K562 (cell line): ENCODE measurements around the gene RELA. TPM values are rescaled to one million over a fixed set of nuclear protein-coding genes. Genes with fewer than 3 reads are reported as not detected.
A peak's percentile ranks its signal among the peaks of the same experiment; 100 is the strongest.

Experiments used
- ATF1 ChIP-seq, 2 experiments: fragments of 450-650 bp in 1 of 2; IDR thresholded peaks; 2 replicates each; pipeline ENCODE4 v1.6.1; 2016; ENCODE audit warnings: missing compliant biosample characterization in 1 of 2, missing genetic modification characterization in 1 of 2
- CREM ChIP-seq: IDR thresholded peaks from 2 replicates; pipeline ENCODE4 v1.6.1; 2014; ENCODE audit warnings: antibody characterized with exemption, low read depth
- DLX4 ChIP-seq: fragments of 250-450 bp; sonication (Bioruptor Pico); IDR thresholded peaks from 2 replicates; pipeline ENCODE4 v1.6.1; 2021; ENCODE audit warnings: mild to moderate bottlenecking
- EP300 ChIP-seq: IDR thresholded peaks from 2 replicates; pipeline ENCODE4 v1.6.1; 2012; ENCODE audit warnings: low read length, improper control_type of control experiment
- GTF2A2 ChIP-seq: IDR thresholded peaks from 2 replicates; pipeline ENCODE4 v1.6.1; 2016; ENCODE audit warnings: mild to moderate bottlenecking, missing genetic modification characterization, missing compliant biosample characterization
- HLTF ChIP-seq: fragments of 450-650 bp; IDR thresholded peaks from 2 replicates; pipeline ENCODE4 v1.6.1; 2016
- HOXB6 ChIP-seq: fragments of 250-450 bp; sonication (Bioruptor Pico); IDR thresholded peaks from 2 replicates; pipeline ENCODE4 v1.5.1; 2022; ENCODE audit warnings: mild to moderate bottlenecking, borderline replicate concordance
- KLF16 ChIP-seq: IDR thresholded peaks from 2 replicates; pipeline ENCODE4 v1.6.1; 2016; ENCODE audit warnings: antibody characterized with exemption
- LEF1 ChIP-seq: fragments of 450-650 bp; IDR thresholded peaks from 2 replicates; pipeline ENCODE4 v1.6.1; 2016; ENCODE audit warnings: mild to moderate bottlenecking
- MAFF ChIP-seq: IDR thresholded peaks from 2 replicates; pipeline ENCODE4 v1.6.1; 2012; ENCODE audit warnings: low read length, improper control_type of control experiment
- PHF20 ChIP-seq: fragments of 450-650 bp; IDR thresholded peaks from 2 replicates; pipeline ENCODE4 v1.6.1; 2018; ENCODE audit not compliant: partially characterized antibody
- POLR2A ChIP-seq: fragments of 450-650 bp; conservative IDR thresholded peaks from 2 replicates; pipeline ENCODE4 v1.6.1; 2016
- RHOXF2B ChIP-seq: fragments of 250-450 bp; sonication (Bioruptor Pico); conservative IDR thresholded peaks from 2 replicates; pipeline ENCODE4 v1.5.1; 2021
- SMAD1 ChIP-seq: fragments of 150-350 bp; IDR thresholded peaks from 2 replicates; pipeline ENCODE4 v1.6.1; 2014; ENCODE audit warnings: low read length, low read depth; ENCODE audit not compliant: partially characterized antibody
- TAF15 ChIP-seq: fragments of 200-400 bp; formaldehyde crosslinking; IDR thresholded peaks from 2 replicates; pipeline ENCODE4 v1.6.1; 2017; ENCODE audit warnings: mild to moderate bottlenecking, low read depth, low read length, moderate library complexity
- TFAP4 ChIP-seq: sonication (generic); formaldehyde crosslinking; IDR thresholded peaks from 2 replicates; pipeline ENCODE4 v1.8.0; 2022; ENCODE audit warnings: missing genetic modification reagents, mild to moderate bottlenecking, moderate library complexity, borderline replicate concordance
- ZKSCAN3 ChIP-seq: fragments of 250-450 bp; sonication (Bioruptor Pico); IDR thresholded peaks from 2 replicates; pipeline ENCODE4 v1.4.0; 2020
- ZNF12 ChIP-seq: sonication (generic); formaldehyde crosslinking; IDR thresholded peaks from 2 replicates; pipeline ENCODE4 v1.4.0; 2020; ENCODE audit warnings: mild to moderate bottlenecking, missing genetic modification reagents
- ZNF431 ChIP-seq: sonication (generic); formaldehyde crosslinking; IDR thresholded peaks from 2 replicates; pipeline ENCODE4 v1.8.0; 2022; ENCODE audit warnings: mild to moderate bottlenecking, missing genetic modification reagents
- polyA plus RNA-seq, 8 experiments: library from polyadenylated mRNA; depleted of rRNA in 4 of 8; stranded (reverse) in 5 of 8; unstranded in 3 of 8; fragments of >200 nt; fragmentation: Nextera tagmentation in 2 of 8; fragmentation: Illumina TruSeq in 1 of 8; extraction: Ambion mirVana in 2 of 8; extraction: Trizol in 1 of 8; gene quantifications; 2 replicates each; pipeline versions ENCODE4 v1.2.1 to v1.2.3, GENCODE V29; 2011 to 2014; ENCODE audit warnings: inconsistent platforms in 1 of 8, missing spikeins in 1 of 8
- total RNA-seq, 7 experiments: library from RNA; depleted of rRNA in 6 of 7; stranded (reverse); fragments of >200 nt in 6 of 7; fragmentation: Illumina TruSeq in 2 of 7; extraction: Trizol in 2 of 7; gene quantifications; 2 replicates each; pipeline versions ENCODE4 v1.2.1 to v1.2.3, GENCODE V29; 2011 to 2021; ENCODE audit warnings: low replicate concordance in 1 of 7
- TF ChIP-seq, protein P1 (sequence below): fragments of 450-650 bp; IDR thresholded peaks from 2 replicates; pipeline ENCODE4 v1.6.1; 2016
- TF ChIP-seq, protein P2 (sequence below): sonication (generic); formaldehyde crosslinking; IDR thresholded peaks from 2 replicates; pipeline ENCODE4 v1.8.0; 2023; ENCODE audit warnings: mild to moderate bottlenecking, missing genetic modification reagents
- TF ChIP-seq, protein P3 (sequence below): fragments of 450-650 bp; conservative IDR thresholded peaks from 2 replicates; pipeline ENCODE4 v1.6.1; 2016; ENCODE audit warnings: missing genetic modification characterization, low read depth, mild to moderate bottlenecking, missing compliant biosample characterization, moderate library complexity
- TF ChIP-seq, protein P4 (sequence below): sonication (generic); formaldehyde crosslinking; IDR thresholded peaks from 2 replicates; pipeline ENCODE4 v1.8.1; 2023; ENCODE audit warnings: mild to moderate bottlenecking, missing genetic modification reagents

RELA gene
- total and polyA plus RNA-seq, 9 of the 15 experiments (the other 6 are each of a cell fraction or from before 2014, with no cell fraction given) = 6.0 to 67.4 (median 20.6) TPM

GRCh38 chr11:65711785-65712632 lies 49.3 kb upstream of the RELA start, which contains the start of gene KAT5 (continued):
- TF ChIP-seq POLR2A = peak; percentile 93
- no peak for TF ChIP-seq DLX4 (CRISPR knock-in tag)
- TF ChIP-seq, protein P1, sequence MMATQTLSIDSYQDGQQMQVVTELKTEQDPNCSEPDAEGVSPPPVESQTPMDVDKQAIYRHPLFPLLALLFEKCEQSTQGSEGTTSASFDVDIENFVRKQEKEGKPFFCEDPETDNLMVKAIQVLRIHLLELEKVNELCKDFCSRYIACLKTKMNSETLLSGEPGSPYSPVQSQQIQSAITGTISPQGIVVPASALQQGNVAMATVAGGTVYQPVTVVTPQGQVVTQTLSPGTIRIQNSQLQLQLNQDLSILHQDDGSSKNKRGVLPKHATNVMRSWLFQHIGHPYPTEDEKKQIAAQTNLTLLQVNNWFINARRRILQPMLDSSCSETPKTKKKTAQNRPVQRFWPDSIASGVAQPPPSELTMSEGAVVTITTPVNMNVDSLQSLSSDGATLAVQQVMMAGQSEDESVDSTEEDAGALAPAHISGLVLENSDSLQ = peak; percentile 98
- TF ChIP-seq PHF20 = peak; percentile 100
- no peak; the same call in 1 of the 2 replicates for TF ChIP-seq ZNF12 (CRISPR knock-in tag)
- peak; percentile 90 for TF ChIP-seq TFAP4 (CRISPR knock-in tag)
- TF ChIP-seq EP300 = 0 out of 2 replicates have a peak, but pooled peaks have one; percentile 34
- peak; percentile 83; the same call in 1 of the 2 replicates for TF ChIP-seq HLTF
- TF ChIP-seq, protein P2, sequence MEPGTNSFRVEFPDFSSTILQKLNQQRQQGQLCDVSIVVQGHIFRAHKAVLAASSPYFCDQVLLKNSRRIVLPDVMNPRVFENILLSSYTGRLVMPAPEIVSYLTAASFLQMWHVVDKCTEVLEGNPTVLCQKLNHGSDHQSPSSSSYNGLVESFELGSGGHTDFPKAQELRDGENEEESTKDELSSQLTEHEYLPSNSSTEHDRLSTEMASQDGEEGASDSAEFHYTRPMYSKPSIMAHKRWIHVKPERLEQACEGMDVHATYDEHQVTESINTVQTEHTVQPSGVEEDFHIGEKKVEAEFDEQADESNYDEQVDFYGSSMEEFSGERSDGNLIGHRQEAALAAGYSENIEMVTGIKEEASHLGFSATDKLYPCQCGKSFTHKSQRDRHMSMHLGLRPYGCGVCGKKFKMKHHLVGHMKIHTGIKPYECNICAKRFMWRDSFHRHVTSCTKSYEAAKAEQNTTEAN (CRISPR knock-in tag) = peak; percentile 78; the same call in 1 of the 2 replicates
- TF ChIP-seq HOXB6 (CRISPR knock-in tag) = no peak
- TF ChIP-seq MAFF = no peak
- no peak for TF ChIP-seq ZKSCAN3
- TF ChIP-seq, protein P3, sequence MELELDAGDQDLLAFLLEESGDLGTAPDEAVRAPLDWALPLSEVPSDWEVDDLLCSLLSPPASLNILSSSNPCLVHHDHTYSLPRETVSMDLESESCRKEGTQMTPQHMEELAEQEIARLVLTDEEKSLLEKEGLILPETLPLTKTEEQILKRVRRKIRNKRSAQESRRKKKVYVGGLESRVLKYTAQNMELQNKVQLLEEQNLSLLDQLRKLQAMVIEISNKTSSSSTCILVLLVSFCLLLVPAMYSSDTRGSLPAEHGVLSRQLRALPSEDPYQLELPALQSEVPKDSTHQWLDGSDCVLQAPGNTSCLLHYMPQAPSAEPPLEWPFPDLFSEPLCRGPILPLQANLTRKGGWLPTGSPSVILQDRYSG (tag) = peak; percentile 90
- TF ChIP-seq KLF16 = peak; percentile 81
- TF ChIP-seq GTF2A2 = no peak
- TF ChIP-seq TAF15 = no peak
- peak; percentile 83 for TF ChIP-seq ZNF431
- TF ChIP-seq, protein P4, sequence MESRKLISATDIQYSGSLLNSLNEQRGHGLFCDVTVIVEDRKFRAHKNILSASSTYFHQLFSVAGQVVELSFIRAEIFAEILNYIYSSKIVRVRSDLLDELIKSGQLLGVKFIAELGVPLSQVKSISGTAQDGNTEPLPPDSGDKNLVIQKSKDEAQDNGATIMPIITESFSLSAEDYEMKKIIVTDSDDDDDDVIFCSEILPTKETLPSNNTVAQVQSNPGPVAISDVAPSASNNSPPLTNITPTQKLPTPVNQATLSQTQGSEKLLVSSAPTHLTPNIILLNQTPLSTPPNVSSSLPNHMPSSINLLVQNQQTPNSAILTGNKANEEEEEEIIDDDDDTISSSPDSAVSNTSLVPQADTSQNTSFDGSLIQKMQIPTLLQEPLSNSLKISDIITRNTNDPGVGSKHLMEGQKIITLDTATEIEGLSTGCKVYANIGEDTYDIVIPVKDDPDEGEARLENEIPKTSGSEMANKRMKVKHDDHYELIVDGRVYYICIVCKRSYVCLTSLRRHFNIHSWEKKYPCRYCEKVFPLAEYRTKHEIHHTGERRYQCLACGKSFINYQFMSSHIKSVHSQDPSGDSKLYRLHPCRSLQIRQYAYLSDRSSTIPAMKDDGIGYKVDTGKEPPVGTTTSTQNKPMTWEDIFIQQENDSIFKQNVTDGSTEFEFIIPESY (CRISPR knock-in tag) = peak; percentile 88
- peak; percentile 54 for TF ChIP-seq ATF1 (CRISPR knock-in tag; IDR thresholded peaks at IDR 0.05)
- TF ChIP-seq ATF1 (tag; IDR thresholded peaks at IDR 0.05) = peak; percentile 99
- TF ChIP-seq CREM = peak; percentile 98
- peak; percentile 11 for TF ChIP-seq SMAD1
- peak; percentile 91 for TF ChIP-seq RHOXF2B (CRISPR knock-in tag)
- peak; percentile 94 for TF ChIP-seq LEF1
